Central memory CD8-positive, alpha-beta T cell (primary cell): Measurements from ENCODE around the gene RUNX1.

Experiments used
- ATAC-seq: fragments of 150-1000 bp; cut with Tn5 transposase; replicated peaks from 2 replicates; pipeline ENCODE4 v1.10.0; 2022; ENCODE audit warnings: mild to moderate bottlenecking, moderate FRiP score, moderate number of reproducible peaks; ENCODE audit not compliant: poor library complexity, severe bottlenecking; ENCODE audit errors: extremely low read depth
- DNase-seq, 2 donors: peaks; one replicate each; pipeline ENCODE4 v3.0.0; 2021; ENCODE audit warnings: low spot score in 2 of 2
- H3K27ac Mint-ChIP-seq: one replicate; pipeline ENCODE4 v1.8.0; 2022; ENCODE audit warnings: low read depth, mild to moderate bottlenecking, moderate library complexity, mixed read lengths
- H3K27me3 Mint-ChIP-seq: one replicate; pipeline ENCODE4 v1.8.0; 2022; ENCODE audit warnings: mixed read lengths
- H3K36me3 Mint-ChIP-seq: one replicate; pipeline ENCODE4 v1.8.0; 2022; ENCODE audit warnings: mild to moderate bottlenecking, moderate library complexity, mixed read lengths; ENCODE audit not compliant: insufficient read depth
- H3K4me1 Mint-ChIP-seq: one replicate; pipeline ENCODE4 v1.8.0; 2022; ENCODE audit warnings: mixed read lengths
- H3K4me3 Mint-ChIP-seq: one replicate; pipeline ENCODE4 v1.8.0; 2022; ENCODE audit warnings: mild to moderate bottlenecking, moderate library complexity, mixed read lengths
- H3K9me3 Mint-ChIP-seq: one replicate; pipeline ENCODE4 v1.8.0; 2022; ENCODE audit warnings: mixed read lengths

The RUNX1 gene

DNA sequence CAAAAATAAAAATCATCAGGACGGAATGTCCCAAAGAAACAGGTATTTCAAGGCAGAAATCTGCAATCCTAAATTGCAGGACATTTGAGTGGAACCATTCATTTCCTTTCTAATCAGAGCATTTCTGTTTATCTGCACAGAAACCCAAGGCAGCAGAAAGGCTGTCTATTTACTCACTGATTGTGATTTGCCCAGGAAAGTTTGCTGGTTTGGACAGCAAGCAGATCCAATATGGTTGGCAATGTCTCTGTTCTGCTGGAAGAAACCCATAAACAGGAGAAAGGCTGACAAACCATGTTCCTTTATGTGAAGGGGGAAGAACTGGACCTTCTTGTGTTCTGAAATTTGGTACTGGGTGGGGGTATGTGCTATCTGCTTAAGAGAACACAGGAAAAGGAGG, 260.2 kb downstream of the RUNX1 start:
- no peak overlapping the region for H3K27ac Mint-ChIP-seq
- H3K27me3 Mint-ChIP-seq: no peaks in the 10 kb centered on the region
- H3K9me3 Mint-ChIP-seq: no peaks in the 10 kb centered on the region

DNA sequence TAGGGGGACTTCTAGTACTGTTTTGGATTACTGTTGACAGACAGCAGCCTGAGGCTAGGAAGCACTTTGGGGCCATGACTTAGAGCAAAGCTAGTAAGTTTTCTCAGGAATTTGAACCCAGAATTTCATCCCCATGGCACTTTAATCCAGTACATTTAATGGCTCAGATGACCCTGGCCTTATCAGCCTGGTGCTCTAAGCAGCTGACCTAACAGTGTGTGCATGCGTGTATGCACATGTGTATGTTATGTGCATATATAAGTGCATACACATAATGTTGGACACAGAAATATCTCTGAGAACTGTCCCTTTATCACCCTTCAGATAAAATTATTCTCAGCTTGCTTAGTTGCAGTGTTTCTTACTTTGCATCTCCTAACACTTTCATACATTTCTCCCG, 265.3 kb downstream of the RUNX1 start:
- H3K36me3 Mint-ChIP-seq: peaks cover 2% of the 10 kb centered on the region

More for the DNA sequence above, 260.2 kb downstream of the RUNX1 start:
- Mint-ChIP-seq H3K36me3 (peaks cover 25% of the 10 kb centered on the region), H3K4me1 (no peaks in the 10 kb centered on the region), H3K4me3 (no peak overlapping the region)
- ATAC-seq (no peak), DNase-seq (no peak)

DNA sequence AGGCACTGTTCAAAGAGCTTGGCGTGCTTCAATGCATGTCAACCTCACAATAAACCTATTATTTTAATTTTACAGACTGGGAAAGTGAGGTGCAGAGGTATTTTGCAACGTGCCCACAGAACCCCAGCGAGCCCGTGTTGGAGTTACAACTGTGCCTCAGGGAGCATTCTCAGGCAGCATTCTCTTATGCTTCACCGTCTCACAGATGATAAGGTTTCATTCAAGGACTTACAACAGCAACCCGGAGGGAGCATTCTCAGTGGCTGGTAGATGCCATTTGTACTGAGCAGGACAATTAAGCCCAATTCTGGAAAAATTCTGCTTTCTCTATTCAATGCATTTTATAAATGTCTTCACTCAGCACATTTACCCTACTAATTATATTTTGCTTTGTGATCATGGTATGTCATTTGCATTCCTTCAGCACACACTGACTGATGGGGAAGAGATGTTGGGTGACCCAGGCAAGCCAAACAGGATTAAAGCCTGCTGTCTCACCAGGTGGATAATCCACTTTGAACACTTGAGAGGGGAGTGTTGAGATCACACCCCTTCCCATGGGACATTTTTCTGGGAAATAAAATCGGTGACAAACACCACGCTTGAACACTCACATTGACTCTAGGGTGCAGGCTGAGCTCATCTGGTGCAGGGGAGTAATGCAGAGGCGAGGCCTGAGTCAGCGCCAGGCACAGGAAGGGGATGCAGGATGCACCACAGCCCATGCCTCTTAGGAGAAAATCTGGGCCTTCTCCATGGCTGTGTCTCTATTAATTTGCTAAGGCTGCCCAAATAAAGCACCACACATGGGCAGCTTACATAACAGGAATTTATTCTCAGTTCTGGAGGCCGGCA, 266.4 kb downstream of the RUNX1 start:
- peaks cover 7% of the 10 kb centered on the region for H3K9me3 Mint-ChIP-seq
- ATAC-seq (no peak), DNase-seq (no peak)
- H3K27me3 Mint-ChIP-seq: peaks cover 13% of the 10 kb centered on the region
- peaks cover 2% of the 10 kb centered on the region for H3K36me3 Mint-ChIP-seq
- H3K4me1 Mint-ChIP-seq: no peaks in the 10 kb centered on the region
- no peak overlapping the region for H3K4me3 Mint-ChIP-seq
- H3K27ac Mint-ChIP-seq: no peak overlapping the region

More for the DNA sequence above, 265.3 kb downstream of the RUNX1 start:
- Mint-ChIP-seq H3K27ac (no peak overlapping the region), H3K27me3 (peaks cover 2% of the 10 kb centered on the region), H3K4me1 (no peaks in the 10 kb centered on the region), H3K9me3 (peaks cover 7% of the 10 kb centered on the region), H3K4me3 (no peak overlapping the region)
- DNase-seq: no peak
- no peak for ATAC-seq

DNA sequence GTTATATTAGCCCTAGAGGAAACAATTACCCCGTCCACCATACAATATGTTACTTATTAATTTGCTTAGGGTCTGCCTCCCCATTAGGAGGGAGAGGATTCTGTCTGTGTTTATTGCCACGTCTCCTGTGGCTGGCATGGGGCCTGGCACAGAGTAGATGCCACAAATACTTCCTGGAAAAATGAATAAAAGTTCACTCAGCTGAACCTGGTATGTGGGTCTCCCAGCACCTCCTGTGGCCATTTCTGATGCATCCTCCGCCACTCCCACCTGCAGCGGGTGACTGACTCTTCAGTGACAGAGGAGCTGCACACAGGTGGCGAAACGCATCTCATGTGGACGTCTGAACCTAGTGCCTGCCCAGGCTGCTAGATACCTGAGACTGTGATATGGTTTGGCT, 267.6 kb downstream of the RUNX1 start:
- H3K9me3 Mint-ChIP-seq: peaks cover 7% of the 10 kb centered on the region

DNA sequence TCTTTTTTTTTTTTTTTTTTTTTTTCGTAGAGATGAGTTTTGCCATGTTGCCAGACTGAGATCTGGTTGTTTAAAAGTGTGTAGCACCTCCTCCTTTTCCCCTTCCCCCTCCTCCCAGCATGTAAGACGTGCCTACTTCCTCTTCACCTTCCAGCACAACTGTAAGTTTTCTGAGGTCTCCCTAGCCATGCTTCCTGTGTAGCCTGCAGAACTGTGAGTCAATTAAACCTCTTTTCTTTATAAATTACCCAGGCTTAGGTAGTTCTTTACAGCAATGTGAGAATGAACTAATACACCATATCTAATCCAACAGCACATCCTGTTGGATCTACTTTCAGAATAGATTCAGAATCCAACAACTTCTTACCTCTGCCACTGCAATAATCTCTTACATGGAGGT, 269.2 kb downstream of the RUNX1 start:
- ATAC-seq: no peak
- Mint-ChIP-seq H3K36me3 (peaks cover 2% of the 10 kb centered on the region), H3K4me3 (no peak overlapping the region), H3K4me1 (no peaks in the 10 kb centered on the region), H3K27me3 (peaks cover 41% of the 10 kb centered on the region), H3K9me3 (peaks cover 7% of the 10 kb centered on the region), H3K27ac (no peak overlapping the region)
- no peak for DNase-seq

More for the DNA sequence above, 267.6 kb downstream of the RUNX1 start:
- Mint-ChIP-seq H3K4me1 (no peaks in the 10 kb centered on the region), H3K27me3 (peaks cover 24% of the 10 kb centered on the region), H3K27ac (no peak overlapping the region), H3K4me3 (no peak overlapping the region), H3K36me3 (peaks cover 2% of the 10 kb centered on the region)
- DNase-seq (no peak), ATAC-seq (no peak)

DNA sequence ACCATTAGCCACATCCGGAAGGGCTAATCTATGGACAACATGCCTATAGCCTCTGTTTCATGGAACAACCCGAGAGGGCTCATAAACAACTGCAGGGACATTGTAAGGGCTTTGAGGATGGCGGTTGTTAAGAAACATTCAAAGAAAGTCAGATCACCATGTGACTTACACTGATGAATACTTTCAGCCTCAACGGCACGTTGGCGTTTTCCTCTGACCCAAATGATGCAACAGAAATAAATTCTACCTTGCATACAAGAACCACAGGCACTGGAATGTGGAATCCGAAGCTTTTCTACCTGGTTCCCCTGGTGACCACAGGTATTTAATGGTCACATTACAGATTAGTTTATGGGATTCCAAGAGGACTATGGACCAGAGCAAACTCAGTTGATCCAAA, 273.3 kb downstream of the RUNX1 start:
- Mint-ChIP-seq H3K27ac (no peak overlapping the region), H3K9me3 (peaks cover 7% of the 10 kb centered on the region), H3K4me1 (no peaks in the 10 kb centered on the region), H3K27me3 (peaks cover 53% of the 10 kb centered on the region), H3K4me3 (no peak overlapping the region), H3K36me3 (peaks cover 2% of the 10 kb centered on the region)
- ATAC-seq (no peak), DNase-seq (no peak)

DNA sequence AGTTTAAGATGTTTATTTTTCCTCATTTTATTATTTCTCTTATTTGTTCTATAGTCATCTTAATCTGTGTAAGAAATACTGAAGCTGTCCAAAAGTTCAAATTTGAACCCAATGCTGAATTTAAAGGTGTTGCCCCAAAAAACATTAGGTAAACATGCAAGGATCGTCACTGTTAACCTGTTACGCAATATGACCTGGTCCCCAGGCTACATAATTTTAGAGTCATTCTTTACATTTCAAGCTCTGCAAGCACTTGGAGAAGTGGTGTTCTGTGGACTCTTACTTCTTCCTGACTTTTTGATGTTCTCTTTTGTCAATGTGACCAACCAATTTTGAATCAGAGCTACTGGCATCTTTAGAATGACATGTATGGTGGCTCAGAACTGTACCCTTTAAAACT, 274.4 kb downstream of the RUNX1 start:
- Mint-ChIP-seq H3K9me3 (no peaks in the 10 kb centered on the region), H3K4me3 (no peak overlapping the region), H3K27ac (no peak overlapping the region), H3K4me1 (no peaks in the 10 kb centered on the region), H3K27me3 (peaks cover 53% of the 10 kb centered on the region), H3K36me3 (no peaks in the 10 kb centered on the region)
- DNase-seq (no peak), ATAC-seq (no peak)

DNA sequence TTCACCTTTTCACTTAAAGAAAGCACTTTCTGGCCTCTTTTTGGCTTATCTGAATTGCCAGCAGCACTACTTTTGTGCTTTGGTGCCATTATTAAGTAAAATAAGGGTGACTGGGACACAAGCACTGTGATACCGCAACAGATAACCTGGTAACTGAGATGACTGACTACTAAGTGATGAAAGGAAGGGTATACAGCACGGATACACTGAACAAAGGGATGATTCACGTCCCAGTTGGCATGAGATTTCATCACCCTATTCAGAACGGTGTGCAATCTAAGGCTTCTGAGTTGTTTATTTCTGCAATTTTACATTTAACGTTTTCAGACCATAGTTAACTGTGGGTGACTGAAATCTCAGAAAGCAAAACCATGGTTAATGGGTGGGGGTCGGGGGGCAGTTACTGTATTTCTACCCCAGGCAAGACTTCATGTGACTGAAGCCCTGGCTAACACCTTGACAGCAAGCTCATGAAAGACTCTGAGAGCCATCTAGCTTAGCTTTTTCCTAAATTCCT, 277.5 kb downstream of the RUNX1 start:
- Mint-ChIP-seq H3K27ac (no peak overlapping the region), H3K4me3 (no peak overlapping the region), H3K4me1 (no peaks in the 10 kb centered on the region), H3K27me3 (peaks cover 29% of the 10 kb centered on the region), H3K9me3 (no peaks in the 10 kb centered on the region), H3K36me3 (no peaks in the 10 kb centered on the region)
- DNase-seq (no peak), ATAC-seq (no peak)

DNA sequence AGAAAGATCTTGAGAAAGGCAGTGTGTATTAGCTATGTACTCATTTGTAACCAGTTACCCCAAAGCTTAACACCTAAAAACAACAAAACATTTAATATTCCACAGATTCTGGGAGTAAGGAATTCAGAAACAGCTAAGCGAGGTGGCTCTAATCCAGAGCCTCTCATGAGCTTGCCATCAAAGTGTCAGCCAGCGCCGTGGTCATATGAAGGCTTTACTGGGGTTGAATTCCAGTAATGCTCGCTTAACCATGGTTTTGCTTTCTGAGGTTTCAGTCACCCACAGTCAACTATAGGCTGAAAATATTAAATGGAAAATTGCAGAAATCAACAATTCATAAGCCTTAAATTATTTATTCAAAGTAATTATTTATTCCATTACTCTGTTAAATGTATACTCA, 278.5 kb downstream of the RUNX1 start:
- Mint-ChIP-seq H3K4me1 (no peaks in the 10 kb centered on the region), H3K27me3 (peaks cover 19% of the 10 kb centered on the region), H3K36me3 (no peaks in the 10 kb centered on the region), H3K4me3 (no peak overlapping the region), H3K9me3 (no peaks in the 10 kb centered on the region), H3K27ac (no peak overlapping the region)
- ATAC-seq: no peak
- no peak for DNase-seq

DNA sequence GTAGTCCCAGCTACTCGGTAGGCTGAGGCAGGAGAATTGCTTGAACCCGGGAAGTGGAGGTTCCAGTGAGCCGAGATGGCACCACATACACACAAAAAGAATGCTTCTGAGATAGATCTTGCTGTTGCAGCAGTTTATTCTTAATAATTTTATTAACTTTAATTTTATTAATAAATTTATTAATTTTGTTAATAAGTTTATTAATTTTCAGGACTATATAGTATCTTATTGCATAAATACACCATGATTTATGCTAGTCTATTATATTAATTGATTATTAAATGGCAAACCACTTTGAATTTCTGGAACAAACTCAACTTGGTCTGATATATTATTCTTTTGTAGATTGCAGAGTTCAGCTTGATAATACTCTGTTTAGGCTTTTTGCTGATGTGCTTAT, 280.8 kb downstream of the RUNX1 start:
- DNase-seq: no peak
- Mint-ChIP-seq H3K27ac (no peak overlapping the region), H3K4me3 (no peak overlapping the region), H3K4me1 (no peaks in the 10 kb centered on the region), H3K9me3 (no peaks in the 10 kb centered on the region), H3K36me3 (no peaks in the 10 kb centered on the region), H3K27me3 (no peaks in the 10 kb centered on the region)
- ATAC-seq: no peak

DNA sequence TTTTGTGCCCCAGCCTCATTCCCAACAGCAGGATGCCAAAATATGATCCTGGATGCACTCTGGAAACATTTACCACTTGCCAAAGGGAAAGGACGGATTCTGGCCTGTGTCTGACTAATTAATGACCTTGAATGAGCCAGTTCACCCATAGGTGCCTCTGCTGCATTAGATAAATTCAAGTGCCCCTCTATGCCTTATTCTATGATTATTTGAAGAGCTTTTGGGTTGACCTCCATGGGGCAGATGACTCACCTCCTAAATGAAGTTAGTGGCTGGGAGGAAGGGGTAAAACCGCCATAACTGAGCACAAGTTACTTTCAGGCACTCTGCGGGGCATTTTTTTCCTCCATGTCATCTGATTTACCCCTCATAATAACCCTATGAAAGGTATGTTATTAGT, 282.2 kb downstream of the RUNX1 start:
- DNase-seq: no peak
- ATAC-seq: no peak
- no peak overlapping the region for H3K4me3 Mint-ChIP-seq
- no peaks in the 10 kb centered on the region for H3K27me3 Mint-ChIP-seq
- H3K27ac Mint-ChIP-seq: no peak overlapping the region
- H3K9me3 Mint-ChIP-seq: no peaks in the 10 kb centered on the region
- H3K36me3 Mint-ChIP-seq: no peaks in the 10 kb centered on the region
- H3K4me1 Mint-ChIP-seq: no peaks in the 10 kb centered on the region

DNA sequence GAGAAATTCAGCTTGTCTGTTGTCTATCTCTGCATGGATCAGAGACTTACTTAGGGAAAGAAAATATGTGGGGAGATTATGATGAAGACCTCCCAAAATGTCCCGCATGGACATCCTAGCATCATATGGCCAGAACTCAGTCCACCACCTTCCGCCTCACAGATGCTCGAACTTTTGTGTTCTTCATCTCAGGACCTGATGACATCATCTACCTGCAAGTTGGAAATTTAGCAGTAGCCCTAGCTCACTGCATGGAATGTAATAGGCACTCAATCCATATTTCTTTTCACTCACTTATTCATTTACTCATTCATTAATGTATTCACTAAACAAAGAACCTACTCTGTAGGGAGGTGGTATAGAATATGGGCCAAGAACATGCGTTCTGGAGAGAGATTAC, 283.5 kb downstream of the RUNX1 start:
- Mint-ChIP-seq H3K4me1 (no peaks in the 10 kb centered on the region), H3K27ac (no peak overlapping the region), H3K27me3 (no peaks in the 10 kb centered on the region), H3K36me3 (no peaks in the 10 kb centered on the region), H3K4me3 (no peak overlapping the region), H3K9me3 (no peaks in the 10 kb centered on the region)
- ATAC-seq: no peak
- no peak for DNase-seq

DNA sequence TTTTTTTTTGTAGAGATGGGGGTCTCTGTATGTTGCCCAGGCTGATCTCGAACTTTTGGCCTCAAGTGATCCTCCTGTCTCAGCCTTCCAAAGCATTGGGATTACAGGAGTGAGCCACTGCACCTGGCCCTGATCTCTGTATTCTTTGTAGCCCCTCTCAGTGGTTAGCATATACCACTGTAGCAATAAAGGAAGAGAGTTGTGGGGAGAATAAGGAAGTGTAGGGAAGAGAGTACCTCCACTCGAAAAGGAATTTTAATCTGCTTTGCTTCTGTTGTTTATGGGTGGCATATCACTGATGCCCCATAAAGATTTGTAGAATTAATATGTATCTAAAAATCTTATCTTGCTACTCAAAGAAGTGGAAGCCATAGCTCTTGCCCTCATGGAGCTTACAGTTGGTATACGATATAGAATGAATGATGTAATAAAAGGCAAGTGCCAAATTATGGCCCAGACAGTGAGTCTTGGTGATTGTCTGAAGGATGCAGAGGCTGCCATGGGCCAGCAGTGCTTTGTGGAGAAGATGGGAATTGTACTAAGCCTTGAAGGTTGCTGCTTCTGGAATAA, 284.3 kb downstream of the RUNX1 start:
- no peak overlapping the region for H3K4me3 Mint-ChIP-seq
- H3K27ac Mint-ChIP-seq: no peak overlapping the region

More for the DNA sequence above, 284.3 kb downstream of the RUNX1 start:
- DNase-seq (no peak), ATAC-seq (no peak)
- H3K27me3 Mint-ChIP-seq: no peaks in the 10 kb centered on the region
- no peaks in the 10 kb centered on the region for H3K36me3 Mint-ChIP-seq
- no peaks in the 10 kb centered on the region for H3K9me3 Mint-ChIP-seq
- H3K4me1 Mint-ChIP-seq: no peaks in the 10 kb centered on the region
